Uterus (tissue), 4 donors: ENCODE data around the gene TUBB4B. TPM values are rescaled to one million over a fixed set of nuclear protein-coding genes. Genes with fewer than 3 reads are reported as not detected.

ENCODE experiments used
- DNase-seq, 2 donors: peaks; one replicate each; pipeline ENCODE4 v3.0.0-alpha.2; 2019 to 2020
- H3K27ac ChIP-seq, 2 donors: fragments of 200-600 bp; sonication (generic); 1 replicate in 1 of 2; 2 replicates in 1 of 2; pipeline ENCODE4 v1.5.1; 2016 to 2018
- H3K27me3 ChIP-seq, 2 donors: fragments of 200-600 bp; sonication (generic); one replicate each; pipeline ENCODE4 v1.5.1; 2018 to 2019; ENCODE audit warnings: control low read depth in 1 of 2
- H3K36me3 ChIP-seq, 2 donors: fragments of 200-600 bp; sonication (generic); one replicate each; pipeline ENCODE4 v1.5.1; 2019; ENCODE audit warnings: control low read depth in 1 of 2
- H3K4me1 ChIP-seq, 2 donors: fragments of 200-600 bp; sonication (generic); one replicate each; pipeline ENCODE4 v1.5.1; 2018 to 2019; ENCODE audit warnings: control low read depth in 1 of 2
- H3K4me3 ChIP-seq, 2 donors: fragments of 200-600 bp; sonication (generic); 1 replicate in 1 of 2; 2 replicates in 1 of 2; pipeline ENCODE4 v1.5.1; 2018 to 2019; ENCODE audit warnings: mild to moderate bottlenecking in 1 of 2
- H3K9me3 ChIP-seq, 2 donors: fragments of 200-600 bp; sonication (generic); one replicate each; pipeline ENCODE4 v1.5.1; 2019; ENCODE audit warnings: control low read depth in 1 of 2
- POLR2A ChIP-seq, 2 donors: fragments of 450-650 bp; IDR thresholded peaks; one replicate each; pipeline ENCODE4 v1.6.1; 2016; ENCODE audit warnings: antibody characterized with exemption in 2 of 2, mild to moderate bottlenecking in 1 of 2, moderate library complexity in 1 of 2
- intact Hi-C: fragments of 100-400 bp; cut with DNase I; formaldehyde crosslinking; loops from one replicate; pipeline ENCODE4 v1.15.1; 2023; ENCODE audit warnings: low total_unique reads
- total RNA-seq, 4 donors: library from RNA; depleted of rRNA in 3 of 4; stranded (reverse); fragments of >200 nt in 3 of 4; gene quantifications; one replicate each; pipeline versions ENCODE4 v1.1.0 to v1.2.4, GENCODE V29; 2014 to 2023
- TF ChIP-seq, protein P1 (sequence below), 4 experiments: fragments of 200-600 bp in 2 of 4; fragments of 450-650 bp in 2 of 4; sonication (generic) in 2 of 4; IDR thresholded peaks; one replicate each; pipeline ENCODE4 v1.5.1; 2016 to 2019; ENCODE audit warnings: antibody characterized with exemption in 4 of 4, mild to moderate bottlenecking in 2 of 4, moderate library complexity in 1 of 4
- donor health status: DM: yes; HTN: yes; CAD: no.

TUBB4B gene
- total RNA-seq, 4 donors from 2014 or later, result 91.5 to 174 (median 139) TPM

DNA sequence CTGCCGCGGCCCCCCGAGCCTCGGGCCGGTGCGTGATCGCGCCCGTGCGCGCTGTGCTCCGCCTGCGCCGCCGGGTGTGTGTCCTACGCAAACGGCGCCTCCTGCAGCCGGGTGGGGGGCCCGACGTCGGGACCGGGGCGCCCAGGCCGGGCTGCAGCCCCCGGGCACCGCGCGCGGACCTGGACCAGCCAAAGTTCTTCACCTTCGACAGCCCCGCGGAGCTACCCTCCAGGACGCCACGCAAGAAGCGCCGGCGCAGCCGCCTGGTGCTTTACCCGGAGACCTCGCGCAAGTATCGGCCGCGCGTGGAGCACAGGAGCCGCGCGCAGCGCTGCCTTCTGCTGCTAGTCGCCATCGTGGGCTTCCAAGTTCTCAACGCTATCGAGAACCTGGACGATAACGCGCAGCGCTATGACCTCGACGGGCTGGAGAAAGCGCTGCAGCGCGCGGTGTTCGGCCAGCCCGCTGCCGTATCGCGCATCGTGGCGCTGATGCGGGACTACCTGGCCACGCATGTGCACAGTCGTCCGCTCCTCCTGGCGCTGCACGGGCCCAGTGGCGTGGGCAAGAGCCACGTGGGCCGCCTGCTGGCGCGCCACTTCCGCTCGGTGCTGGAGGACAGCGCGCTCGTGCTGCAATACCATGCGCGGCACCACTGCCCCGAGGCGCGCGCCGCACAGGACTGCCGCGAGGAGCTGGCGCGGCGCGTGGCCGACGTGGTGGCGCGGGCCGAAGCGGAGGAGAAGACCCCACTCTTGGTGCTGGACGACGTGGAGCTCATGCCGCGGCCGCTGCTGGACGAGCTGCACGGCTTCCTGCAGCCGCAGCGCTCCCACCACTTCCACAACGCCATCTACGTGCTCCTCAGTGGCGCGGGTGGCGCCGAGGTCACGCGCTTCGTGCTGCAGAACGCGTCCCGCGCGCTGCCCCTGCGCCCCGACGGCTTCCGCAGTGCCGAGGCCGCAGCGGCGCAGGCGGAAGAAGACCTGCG lies 37.9 kb downstream of the TUBB4B start:
- intact Hi-C loops, result no loop called here
- H3K9me3 ChIP-seq, result no peaks in the 10 kb centered on the region
- H3K36me3 ChIP-seq, result no peaks in the 10 kb centered on the region
- H3K4me1 ChIP-seq, result peaks cover 0 to 10% of the 10 kb centered on the region in 2 donors
- no peak for TF ChIP-seq POLR2A (IDR thresholded peaks at IDR 0.05)
- TF ChIP-seq, protein P1, sequence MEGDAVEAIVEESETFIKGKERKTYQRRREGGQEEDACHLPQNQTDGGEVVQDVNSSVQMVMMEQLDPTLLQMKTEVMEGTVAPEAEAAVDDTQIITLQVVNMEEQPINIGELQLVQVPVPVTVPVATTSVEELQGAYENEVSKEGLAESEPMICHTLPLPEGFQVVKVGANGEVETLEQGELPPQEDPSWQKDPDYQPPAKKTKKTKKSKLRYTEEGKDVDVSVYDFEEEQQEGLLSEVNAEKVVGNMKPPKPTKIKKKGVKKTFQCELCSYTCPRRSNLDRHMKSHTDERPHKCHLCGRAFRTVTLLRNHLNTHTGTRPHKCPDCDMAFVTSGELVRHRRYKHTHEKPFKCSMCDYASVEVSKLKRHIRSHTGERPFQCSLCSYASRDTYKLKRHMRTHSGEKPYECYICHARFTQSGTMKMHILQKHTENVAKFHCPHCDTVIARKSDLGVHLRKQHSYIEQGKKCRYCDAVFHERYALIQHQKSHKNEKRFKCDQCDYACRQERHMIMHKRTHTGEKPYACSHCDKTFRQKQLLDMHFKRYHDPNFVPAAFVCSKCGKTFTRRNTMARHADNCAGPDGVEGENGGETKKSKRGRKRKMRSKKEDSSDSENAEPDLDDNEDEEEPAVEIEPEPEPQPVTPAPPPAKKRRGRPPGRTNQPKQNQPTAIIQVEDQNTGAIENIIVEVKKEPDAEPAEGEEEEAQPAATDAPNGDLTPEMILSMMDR (IDR thresholded peaks at IDR 0.05), result no peak
- H3K27me3 ChIP-seq, result no peaks in the 10 kb centered on the region
- peak overlapping the region in 1 of 2 donors; percentile 42 for H3K4me3 ChIP-seq
- H3K27ac ChIP-seq, result no peak overlapping the region
- no peak for DNase-seq

DNA sequence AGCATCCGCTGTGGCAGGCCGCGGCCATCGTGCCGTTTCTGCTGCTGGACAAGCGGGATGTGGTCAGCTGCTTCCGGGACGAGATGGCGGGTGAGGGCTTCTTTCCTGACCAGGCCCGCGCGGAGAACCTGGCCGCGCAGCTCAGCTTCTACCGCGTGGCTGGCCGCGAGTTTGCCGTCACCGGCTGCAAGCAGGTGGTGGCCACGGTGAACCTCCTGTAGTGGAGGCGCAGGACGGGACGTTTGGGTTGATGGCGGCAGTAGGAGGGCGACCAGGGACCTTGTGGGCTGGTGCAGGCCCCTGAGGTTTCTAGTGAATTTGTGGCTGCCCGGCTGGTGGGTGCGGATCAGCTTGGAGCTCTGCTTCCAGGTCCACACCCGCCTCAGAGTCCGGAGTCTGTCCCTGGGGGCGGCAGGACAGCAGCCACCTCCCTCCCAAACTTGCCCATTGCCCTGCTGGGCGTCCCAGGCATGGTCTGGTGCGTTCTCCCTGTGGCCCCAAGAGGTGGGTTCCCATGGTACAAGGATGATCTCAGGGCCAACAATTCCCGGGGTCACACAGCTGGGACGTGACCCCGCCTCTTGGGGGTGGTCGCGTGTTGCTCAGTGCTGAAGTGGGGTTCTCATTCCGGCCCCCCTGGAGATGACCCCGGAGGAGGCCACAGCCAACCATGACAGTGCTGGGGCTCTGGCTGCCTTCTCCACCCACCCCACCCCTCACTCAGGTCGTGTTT lies 38.8 kb downstream of the TUBB4B start:
- H3K36me3 ChIP-seq, result no peaks in the 10 kb centered on the region
- no peaks in the 10 kb centered on the region for H3K9me3 ChIP-seq
- no peak overlapping the region for H3K4me3 ChIP-seq
- no peak overlapping the region for H3K27ac ChIP-seq
- intact Hi-C loops, result no loop called here
- no peak for DNase-seq
- no peaks in the 10 kb centered on the region for H3K27me3 ChIP-seq
- peaks cover 0 to 10% of the 10 kb centered on the region in 2 donors for H3K4me1 ChIP-seq
- TF ChIP-seq, protein P1 (IDR thresholded peaks at IDR 0.05), result no peak
- TF ChIP-seq POLR2A (IDR thresholded peaks at IDR 0.05), result no peak

DNA sequence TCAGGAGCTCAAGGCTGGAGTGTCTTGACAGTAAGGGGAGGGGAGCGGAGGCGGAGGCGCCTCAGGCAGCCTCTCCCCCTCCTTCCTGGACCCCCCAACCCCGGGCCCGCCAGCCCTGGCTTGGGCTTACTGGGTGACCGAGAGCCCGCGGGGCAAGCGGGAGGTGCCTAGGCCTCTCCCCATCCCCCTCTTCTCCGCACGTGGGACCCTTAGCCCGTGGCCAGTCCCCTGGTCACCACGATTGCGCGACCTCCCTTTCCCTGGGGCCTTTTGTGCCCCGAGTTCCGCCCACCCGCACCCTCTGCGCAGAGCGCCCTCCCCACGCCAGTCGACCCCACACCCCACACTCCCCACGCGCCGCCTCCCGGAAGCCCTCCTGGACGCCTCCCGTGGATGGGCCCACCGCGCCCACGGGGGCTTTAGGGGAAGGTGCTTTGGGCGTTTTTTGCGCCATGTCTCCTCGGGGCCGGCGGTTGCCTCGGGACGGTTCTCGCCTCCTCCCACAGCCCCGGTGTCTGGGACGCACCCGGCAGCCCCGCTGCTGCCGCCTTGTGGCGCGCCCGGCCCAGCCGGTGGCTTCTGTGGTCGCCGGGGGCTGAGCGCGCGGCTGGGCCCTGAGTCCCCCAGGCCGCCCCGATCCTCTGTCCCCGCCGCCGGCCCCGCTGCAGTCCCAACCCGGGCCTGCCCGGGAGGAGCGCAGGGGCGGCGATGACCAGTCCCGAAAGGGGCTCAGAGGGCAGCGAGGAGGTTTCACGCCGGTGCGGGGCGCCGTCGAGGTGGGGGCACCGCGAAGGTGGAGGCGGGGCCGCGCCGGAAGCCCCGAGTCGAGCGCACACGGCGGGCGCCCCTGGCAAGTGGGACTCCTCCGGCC lies 39.6 kb downstream of the TUBB4B start:
- no peak for TF ChIP-seq POLR2A (IDR thresholded peaks at IDR 0.05)
- TF ChIP-seq, protein P1 (IDR thresholded peaks at IDR 0.05), result no peak
- Histone ChIP-seq H3K27ac (no peak overlapping the region), H3K36me3 (no peaks in the 10 kb centered on the region), H3K4me1 (peaks cover 0 to 10% of the 10 kb centered on the region in 2 donors), H3K4me3 (no peak overlapping the region), H3K27me3 (no peaks in the 10 kb centered on the region), H3K9me3 (no peaks in the 10 kb centered on the region)
- no peak for DNase-seq
- intact Hi-C loops, result no loop called here

DNA sequence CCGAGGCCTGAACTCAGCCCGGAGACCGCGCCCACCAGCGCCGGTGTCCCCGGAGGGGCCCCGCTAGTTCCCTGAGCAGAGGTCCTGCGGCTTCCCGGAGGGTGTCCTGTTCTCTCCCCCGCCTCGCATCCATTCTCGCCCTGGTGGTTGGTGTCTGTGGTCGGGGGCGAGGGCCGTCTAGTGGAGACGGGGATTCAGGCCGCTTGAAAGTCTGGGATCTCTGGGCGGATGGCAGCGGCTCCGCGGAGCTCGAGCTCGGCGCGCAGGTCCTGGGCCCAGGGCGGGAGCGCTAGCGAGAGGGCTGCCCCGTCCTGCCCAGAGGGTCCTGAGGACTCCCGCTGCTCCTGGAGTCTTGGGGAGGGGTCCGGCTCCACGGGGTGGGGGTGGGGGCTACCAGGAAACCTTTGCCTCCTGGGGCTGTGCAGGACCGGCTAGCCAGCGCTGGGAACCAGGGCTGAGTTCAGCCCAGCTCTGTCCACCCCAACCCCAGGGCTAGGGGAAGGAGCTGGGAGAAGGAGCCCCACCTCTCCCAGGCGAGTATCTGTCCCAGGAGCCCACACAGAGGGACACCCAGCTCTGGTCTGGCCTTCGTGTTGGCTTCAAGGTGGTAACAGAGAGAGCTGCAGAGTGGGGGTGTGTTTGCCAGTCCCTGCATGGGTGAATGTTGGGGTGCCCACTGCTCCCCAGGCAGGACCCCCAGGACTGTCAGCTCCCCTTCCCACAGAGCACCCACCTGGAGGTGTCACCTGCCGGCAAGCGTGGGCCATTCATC lies 40.4 kb downstream of the TUBB4B start:
- H3K4me1 ChIP-seq, result peaks cover 0 to 8% of the 10 kb centered on the region in 2 donors
- H3K9me3 ChIP-seq, result no peaks in the 10 kb centered on the region
- intact Hi-C loops, result no loop called here
- no peaks in the 10 kb centered on the region for H3K36me3 ChIP-seq
- H3K4me3 ChIP-seq, result no peak overlapping the region
- no peaks in the 10 kb centered on the region for H3K27me3 ChIP-seq
- TF ChIP-seq, protein P1 (IDR thresholded peaks at IDR 0.05), result no peak
- no peak for TF ChIP-seq POLR2A (IDR thresholded peaks at IDR 0.05)
- H3K27ac ChIP-seq, result no peak overlapping the region
- DNase-seq, result no peak
